Measurements from ENCODE around the gene ADGRG1.

DNA sequence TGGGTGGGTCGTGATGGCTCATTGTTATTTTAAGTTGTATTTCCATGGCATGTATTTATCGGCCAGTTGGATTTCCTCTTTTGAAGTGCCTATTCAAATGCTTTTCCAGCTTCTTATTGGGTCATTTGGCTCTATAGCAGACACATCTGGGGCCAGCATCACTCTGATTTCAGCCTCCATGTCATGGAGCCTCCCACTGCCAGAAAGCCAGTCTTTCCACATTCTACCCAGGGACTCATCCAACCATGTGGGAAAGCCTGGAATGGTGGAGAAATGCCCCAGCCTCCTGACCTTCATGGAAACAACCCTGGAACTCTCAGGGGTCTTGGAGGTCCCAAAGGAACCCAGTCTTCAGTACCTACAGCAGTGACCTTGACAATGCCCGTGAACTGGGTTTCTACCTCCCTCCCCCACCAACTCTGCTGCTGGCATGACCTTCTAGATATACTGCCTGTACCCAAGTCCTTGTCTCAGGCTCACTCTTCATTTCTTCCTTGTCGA is 33.8 kb upstream of the ADGRG1 start:
- TF ChIP-seq, protein P1, sequence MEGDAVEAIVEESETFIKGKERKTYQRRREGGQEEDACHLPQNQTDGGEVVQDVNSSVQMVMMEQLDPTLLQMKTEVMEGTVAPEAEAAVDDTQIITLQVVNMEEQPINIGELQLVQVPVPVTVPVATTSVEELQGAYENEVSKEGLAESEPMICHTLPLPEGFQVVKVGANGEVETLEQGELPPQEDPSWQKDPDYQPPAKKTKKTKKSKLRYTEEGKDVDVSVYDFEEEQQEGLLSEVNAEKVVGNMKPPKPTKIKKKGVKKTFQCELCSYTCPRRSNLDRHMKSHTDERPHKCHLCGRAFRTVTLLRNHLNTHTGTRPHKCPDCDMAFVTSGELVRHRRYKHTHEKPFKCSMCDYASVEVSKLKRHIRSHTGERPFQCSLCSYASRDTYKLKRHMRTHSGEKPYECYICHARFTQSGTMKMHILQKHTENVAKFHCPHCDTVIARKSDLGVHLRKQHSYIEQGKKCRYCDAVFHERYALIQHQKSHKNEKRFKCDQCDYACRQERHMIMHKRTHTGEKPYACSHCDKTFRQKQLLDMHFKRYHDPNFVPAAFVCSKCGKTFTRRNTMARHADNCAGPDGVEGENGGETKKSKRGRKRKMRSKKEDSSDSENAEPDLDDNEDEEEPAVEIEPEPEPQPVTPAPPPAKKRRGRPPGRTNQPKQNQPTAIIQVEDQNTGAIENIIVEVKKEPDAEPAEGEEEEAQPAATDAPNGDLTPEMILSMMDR (IDR thresholded peaks at IDR 0.05): no peak
- no peak for TF ChIP-seq POLR2A (IDR thresholded peaks at IDR 0.05)
